Upper lobe of right lung (tissue), 1 donor: ENCODE measurements around the gene NLRP14. TPM values are rescaled to one million over a fixed set of nuclear protein-coding genes. Genes with fewer than 3 reads are reported as not detected.

Experiments used
- ATAC-seq: fragments of 200-7000 bp; cut with Tn5 transposase; one replicate; pipeline ENCODE4 v1.9.1; 2020; ENCODE audit warnings: mild to moderate bottlenecking, moderate library complexity
- DNase-seq: peaks from one replicate; pipeline ENCODE4 v3.0.0-alpha.2; 2020
- H3K27ac ChIP-seq: fragments of 200-600 bp; one replicate; pipeline ENCODE4 v1.8.0; 2022
- H3K27me3 ChIP-seq: fragments of 200-600 bp; one replicate; pipeline ENCODE4 v1.8.0; 2022; ENCODE audit warnings: mild to moderate bottlenecking
- H3K36me3 ChIP-seq: fragments of 200-600 bp; one replicate; pipeline ENCODE4 v1.8.0; 2022
- H3K4me1 ChIP-seq: fragments of 200-600 bp; one replicate; pipeline ENCODE4 v1.8.0; 2022
- H3K4me3 ChIP-seq: fragments of 200-600 bp; one replicate; pipeline ENCODE4 v1.8.0; 2022; ENCODE audit warnings: mild to moderate bottlenecking
- H3K9me3 ChIP-seq: fragments of 200-600 bp; one replicate; pipeline ENCODE4 v1.8.0; 2022
- CTCF ChIP-seq: fragments of 200-600 bp; IDR thresholded peaks from one replicate; pipeline ENCODE4 v1.8.0; 2022; ENCODE audit warnings: antibody characterized with exemption
- intact Hi-C: fragments of 100-400 bp; cut with DNase I; formaldehyde crosslinking; loops from one replicate; pipeline ENCODE4 v1.11.0; 2022
- total RNA-seq: library from RNA; stranded (reverse); fragmentation: NEBNext Ultra II Directional; extraction: Animal tissue kit (Norgen Biotek cat#: 25700); gene quantifications from one replicate; pipeline ENCODE4 v1.2.1, GENCODE V29; 2021
- donor health status: DM: no; HTN: yes; CAD: no; lungs with severe emphysema.

NLRP14 gene
- total RNA-seq, 1 donor from 2014 or later: not detected

- no peak for TF ChIP-seq CTCF
- H3K27ac ChIP-seq: no peak overlapping the region
- H3K27me3 ChIP-seq: no peaks in the 10 kb centered on the region
- DNase-seq: no peak
- no peak overlapping the region for H3K4me3 ChIP-seq
- no peaks in the 10 kb centered on the region for H3K36me3 ChIP-seq
- no peaks in the 10 kb centered on the region for H3K9me3 ChIP-seq
- ATAC-seq: no peak
- intact Hi-C loops: no loop called here
- H3K4me1 ChIP-seq: no peaks in the 10 kb centered on the region
Observed at GRCh38 chr11:7016011-7016410, 4.3 kb upstream of the NLRP14 start.

- H3K27ac ChIP-seq: peak overlapping the region; percentile 83
- ATAC-seq: peak; percentile 48
- DNase-seq: peak; percentile 66
- intact Hi-C loops: no loop called here
- no peak for TF ChIP-seq CTCF
- no peaks in the 10 kb centered on the region for H3K27me3 ChIP-seq
- peak overlapping the region; percentile 61 for H3K4me3 ChIP-seq
- no peaks in the 10 kb centered on the region for H3K36me3 ChIP-seq
- no peaks in the 10 kb centered on the region for H3K4me1 ChIP-seq
- no peaks in the 10 kb centered on the region for H3K9me3 ChIP-seq
Observed at GRCh38 chr11:7019500-7020182, 638 bp upstream of the NLRP14 start.

- no peaks in the 10 kb centered on the region for H3K36me3 ChIP-seq
- no peaks in the 10 kb centered on the region for H3K27me3 ChIP-seq
- no peaks in the 10 kb centered on the region for H3K9me3 ChIP-seq
- ATAC-seq: no peak
- intact Hi-C loops: no loop called here
- H3K27ac ChIP-seq: no peak overlapping the region
- H3K4me1 ChIP-seq: no peaks in the 10 kb centered on the region
- no peak for TF ChIP-seq CTCF
- no peak overlapping the region for H3K4me3 ChIP-seq
- no peak for DNase-seq
Observed at GRCh38 chr11:7021318-7021717, 1.0 kb downstream of the NLRP14 start.

- no peaks in the 10 kb centered on the region for H3K36me3 ChIP-seq
Observed at GRCh38 chr11:7028141-7028540, 7.9 kb downstream of the NLRP14 start.

GRCh38 chr11:7030836-7031235, 10.6 kb downstream of the NLRP14 start:
- Histone ChIP-seq H3K4me1 (no peaks in the 10 kb centered on the region), H3K27me3 (no peaks in the 10 kb centered on the region), H3K9me3 (no peaks in the 10 kb centered on the region), H3K4me3 (no peak overlapping the region), H3K27ac (no peak overlapping the region), H3K36me3 (no peaks in the 10 kb centered on the region)
- no peak for TF ChIP-seq CTCF
- intact Hi-C loops: no loop called here
- DNase-seq: no peak
- ATAC-seq: no peak

More at GRCh38 chr11:7028141-7028540, 7.9 kb downstream of the NLRP14 start:
- Histone ChIP-seq H3K27ac (no peak overlapping the region), H3K9me3 (no peaks in the 10 kb centered on the region), H3K4me1 (no peaks in the 10 kb centered on the region), H3K27me3 (no peaks in the 10 kb centered on the region), H3K4me3 (no peak overlapping the region)
- DNase-seq (no peak), ATAC-seq (no peak)
- intact Hi-C loops: no loop called here
- TF ChIP-seq CTCF: no peak

- no peak for TF ChIP-seq CTCF
- no peak overlapping the region for H3K27ac ChIP-seq
- no peak for ATAC-seq
- DNase-seq: no peak
- intact Hi-C loops: no loop called here
- no peaks in the 10 kb centered on the region for H3K4me1 ChIP-seq
- H3K36me3 ChIP-seq: no peaks in the 10 kb centered on the region
- no peaks in the 10 kb centered on the region for H3K27me3 ChIP-seq
- H3K9me3 ChIP-seq: no peaks in the 10 kb centered on the region
- no peak overlapping the region for H3K4me3 ChIP-seq
Observed at GRCh38 chr11:7031471-7031871, 11.2 kb downstream of the NLRP14 start.
